Stromal cell of bone marrow (primary cell): ENCODE results near the gene GABRE.

Experiments used
- DNase-seq: peaks from one replicate; pipeline ENCODE4 v3.0.0-alpha.2; 2012; ENCODE audit warnings: low read depth

GABRE gene, protein sequence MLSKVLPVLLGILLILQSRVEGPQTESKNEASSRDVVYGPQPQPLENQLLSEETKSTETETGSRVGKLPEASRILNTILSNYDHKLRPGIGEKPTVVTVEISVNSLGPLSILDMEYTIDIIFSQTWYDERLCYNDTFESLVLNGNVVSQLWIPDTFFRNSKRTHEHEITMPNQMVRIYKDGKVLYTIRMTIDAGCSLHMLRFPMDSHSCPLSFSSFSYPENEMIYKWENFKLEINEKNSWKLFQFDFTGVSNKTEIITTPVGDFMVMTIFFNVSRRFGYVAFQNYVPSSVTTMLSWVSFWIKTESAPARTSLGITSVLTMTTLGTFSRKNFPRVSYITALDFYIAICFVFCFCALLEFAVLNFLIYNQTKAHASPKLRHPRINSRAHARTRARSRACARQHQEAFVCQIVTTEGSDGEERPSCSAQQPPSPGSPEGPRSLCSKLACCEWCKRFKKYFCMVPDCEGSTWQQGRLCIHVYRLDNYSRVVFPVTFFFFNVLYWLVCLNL

DNA sequence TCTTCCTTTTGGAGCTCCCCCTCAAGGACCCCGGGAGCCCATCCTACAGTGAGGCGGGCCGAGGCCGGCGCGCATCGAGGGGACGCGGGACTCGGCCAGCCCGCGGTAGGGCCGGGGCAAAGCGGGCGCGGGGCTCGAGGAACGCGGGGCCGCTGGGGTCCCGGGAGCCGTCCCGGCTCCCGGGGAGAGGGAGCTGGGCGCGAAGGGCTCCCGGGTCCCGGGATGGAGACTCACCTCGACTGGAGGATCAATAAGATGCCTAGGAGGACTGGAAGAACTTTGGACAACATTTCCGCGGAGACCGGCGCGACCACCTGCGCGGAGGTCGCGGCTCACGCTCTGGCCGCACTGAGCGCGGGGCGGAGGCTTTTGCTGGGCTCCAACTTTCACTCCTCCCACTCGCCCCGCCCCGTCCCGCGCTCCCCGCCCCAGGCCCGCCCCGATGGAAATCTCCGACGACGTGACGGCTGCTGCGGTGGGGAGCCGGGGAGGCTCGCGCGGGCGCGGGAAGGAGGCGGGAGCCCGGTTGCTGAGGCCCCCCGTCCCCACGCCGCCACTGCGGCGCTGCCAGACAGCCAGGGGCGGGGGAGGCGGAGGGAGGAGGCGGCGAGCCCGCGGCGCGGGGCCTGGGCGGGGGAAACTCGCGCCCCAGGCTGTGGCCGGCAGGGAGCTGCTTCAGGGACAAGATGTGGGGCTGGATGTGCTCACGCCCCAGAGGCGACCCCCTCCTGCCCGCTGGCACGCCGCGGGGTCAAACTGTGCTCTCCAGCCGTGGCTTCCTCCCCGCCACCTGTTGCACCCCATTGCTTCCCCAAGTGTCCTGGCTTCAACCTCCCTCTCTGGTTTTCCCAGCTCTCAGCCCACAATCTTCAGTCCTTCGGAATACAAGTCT, at the start of gene GABRE:
Gene GABRE (minus strand): TSS at position 341 of the 892 bp plus-strand sequence. CDS start 51 bp downstream, at position 290.
- no peak for DNase-seq

- no peak for DNase-seq
Observed at GRCh38 chrX:152020888-152021287, 46.4 kb upstream of the GABRE start.

DNA sequence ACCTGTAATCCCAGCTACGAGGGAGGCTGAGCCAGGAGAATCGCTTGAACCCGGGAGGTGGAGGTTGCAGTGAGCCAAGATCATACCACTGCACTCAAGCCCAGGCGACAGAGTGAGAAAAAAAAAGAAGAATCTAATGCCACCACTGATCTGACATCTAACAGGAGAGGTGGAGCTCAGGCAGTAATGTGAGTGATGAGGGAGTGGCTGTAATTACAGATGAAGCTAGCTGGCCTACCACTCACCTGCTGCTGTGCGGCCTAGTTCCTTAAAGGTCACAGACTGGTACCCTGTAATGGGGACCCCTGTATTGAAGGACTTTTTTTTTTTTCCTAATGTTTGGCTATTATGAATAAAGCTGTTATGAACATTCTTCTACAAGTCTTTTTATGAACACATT, 25.3 kb upstream of the GABRE start:
- no peak for DNase-seq

DNA sequence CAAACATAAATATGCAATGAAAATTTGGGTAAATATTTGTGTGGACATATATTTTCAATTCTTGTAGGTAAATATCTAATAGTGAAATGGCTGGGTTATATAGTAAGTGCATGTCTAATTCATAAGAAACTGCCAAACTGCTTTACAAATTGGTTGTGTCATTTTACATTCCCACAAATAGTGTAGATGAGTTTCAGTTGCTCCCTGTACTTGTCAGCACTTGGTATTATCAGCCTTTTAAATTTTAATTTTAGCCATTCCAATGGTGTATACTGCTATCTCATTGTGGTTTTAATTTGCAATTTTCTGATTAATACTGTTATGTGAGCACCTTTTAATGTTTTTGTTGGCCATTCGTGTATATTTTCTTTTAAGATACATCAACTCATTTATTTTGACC, 23.1 kb upstream of the GABRE start:
- no peak for DNase-seq

- DNase-seq: no peak
Observed at GRCh38 chrX:151996347-151996746, 21.9 kb upstream of the GABRE start.

DNA sequence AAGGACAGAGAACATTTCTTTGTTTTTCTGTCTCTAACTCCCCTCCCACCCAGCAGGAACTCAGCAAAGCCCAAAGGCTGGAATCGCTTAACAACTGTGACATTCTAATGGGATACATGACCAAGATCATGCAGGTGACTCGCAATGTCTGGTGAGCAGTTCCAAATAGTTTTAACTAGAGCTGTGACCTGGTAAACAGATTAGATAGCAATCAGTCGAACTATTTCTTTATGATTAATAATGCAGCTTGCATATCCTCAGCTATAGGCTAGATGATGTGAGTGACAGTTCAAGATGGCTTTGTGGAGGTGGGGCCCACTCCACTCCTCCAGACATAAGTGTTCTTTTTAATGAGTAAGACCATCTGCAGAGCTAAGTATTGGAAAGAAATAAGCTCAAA, 20.0 kb upstream of the GABRE start:
- DNase-seq: no peak

DNA sequence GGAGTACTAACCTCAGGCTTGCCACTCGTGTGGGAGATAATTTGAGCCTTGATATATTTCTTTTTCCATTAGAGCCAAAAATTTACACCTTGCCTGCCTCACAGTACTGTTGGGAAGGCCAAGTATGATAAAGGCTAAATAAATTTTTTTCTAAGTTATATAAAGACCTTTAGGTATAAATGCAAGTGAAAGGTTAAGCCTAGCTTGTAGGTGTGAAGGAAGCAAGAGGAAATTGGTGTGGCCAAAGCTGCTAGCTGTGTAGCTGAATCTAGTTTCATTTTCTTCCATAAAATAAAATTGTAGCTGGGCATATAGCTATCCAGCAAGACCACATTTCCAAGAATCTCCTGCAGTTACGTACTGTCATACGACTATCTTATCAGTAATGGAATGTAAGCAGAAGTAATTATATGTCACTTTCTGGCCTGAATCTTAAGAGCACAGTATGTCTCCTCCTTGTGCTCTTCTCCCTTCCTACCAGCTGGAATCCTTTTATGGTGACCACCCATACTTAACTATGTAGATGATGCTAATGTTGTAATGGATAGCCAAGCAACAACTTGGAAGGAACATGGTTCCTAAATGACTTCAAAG, 14.3 kb upstream of the GABRE start:
- DNase-seq: no peak

- DNase-seq: no peak
Observed at GRCh38 chrX:151987108-151987507, 12.6 kb upstream of the GABRE start.

- peak; percentile 68 for DNase-seq
Observed at GRCh38 chrX:151985955-151986354, 11.5 kb upstream of the GABRE start.

DNA sequence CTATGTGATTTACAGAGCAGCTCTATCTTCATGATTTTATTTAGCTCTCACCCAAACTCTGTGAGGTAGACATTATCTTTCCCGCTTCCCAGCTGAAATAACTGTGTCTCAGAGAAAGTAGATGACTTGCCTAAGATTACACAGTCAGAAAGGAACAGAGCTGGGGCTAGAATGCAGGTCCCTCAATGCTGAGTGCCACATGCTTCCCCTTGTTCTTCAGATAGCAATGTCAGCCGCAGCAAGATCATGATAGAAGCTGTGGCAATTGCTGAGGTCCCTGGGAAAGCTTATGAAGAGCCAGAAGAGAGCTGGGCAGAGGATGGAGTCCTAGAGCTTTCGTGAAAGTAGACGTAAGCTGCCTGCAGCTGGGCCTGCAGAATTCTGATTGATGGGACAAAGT, 11.1 kb upstream of the GABRE start:
- no peak for DNase-seq

- no peak for DNase-seq
Observed at GRCh38 chrX:151984902-151985301, 10.4 kb upstream of the GABRE start.

DNA sequence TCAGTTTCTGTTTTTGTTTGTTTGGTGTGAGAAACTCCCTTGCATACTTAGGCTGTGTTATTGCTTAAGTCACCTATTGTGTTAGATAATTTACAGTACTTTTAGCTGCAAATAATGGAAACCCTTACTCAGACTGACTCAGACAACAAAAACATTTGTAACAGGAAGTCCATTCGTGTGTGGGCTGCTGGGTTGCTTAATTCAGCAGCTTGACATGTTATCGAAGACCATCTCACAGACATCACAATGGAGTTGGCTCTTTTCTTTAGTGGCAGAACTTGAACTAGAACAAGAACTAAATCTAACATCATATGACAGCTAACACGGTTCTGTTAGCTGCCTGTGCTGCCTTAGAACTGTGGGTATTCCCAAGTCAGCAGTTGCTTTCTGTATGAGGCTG, 9.9 kb upstream of the GABRE start:
- peak; percentile 72 for DNase-seq

GRCh38 chrX:151983186-151983585, 8.7 kb upstream of the GABRE start:
- DNase-seq: no peak

GRCh38 chrX:151982222-151982621, 7.7 kb upstream of the GABRE start:
- peak; percentile 75 for DNase-seq

DNA sequence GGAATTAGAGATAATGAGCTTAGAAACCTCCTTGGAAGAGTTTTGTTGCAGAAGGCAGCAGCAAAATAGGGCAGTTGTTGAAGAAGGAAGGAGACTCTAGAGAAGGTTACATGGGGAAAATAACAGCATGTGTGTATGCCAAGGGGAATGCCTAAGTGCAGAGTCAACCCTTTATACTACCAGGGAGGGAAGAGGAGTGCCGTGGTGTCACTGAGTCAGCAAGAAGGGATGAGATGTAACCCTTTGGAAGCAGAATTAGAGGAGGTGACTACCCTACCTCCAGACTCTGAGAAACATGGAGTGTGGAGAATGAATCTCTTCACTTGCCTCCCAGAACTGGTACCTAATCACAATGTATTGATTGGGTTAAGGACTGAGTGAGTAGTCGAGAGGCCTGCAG, 6.7 kb upstream of the GABRE start:
- peak; percentile 54 for DNase-seq

- DNase-seq: no peak
Observed at GRCh38 chrX:151977923-151978322, 3.4 kb upstream of the GABRE start.

GRCh38 chrX:151977009-151977408, 2.5 kb upstream of the GABRE start:
- no peak for DNase-seq

- no peak for DNase-seq
Observed at GRCh38 chrX:151975736-151976275, 1.3 kb upstream of the GABRE start.

- DNase-seq: no peak
Observed at GRCh38 chrX:151975228-151975593, 735 bp upstream of the GABRE start.

GRCh38 chrX:151973851-151974335, 583 bp downstream of the GABRE start:
- DNase-seq: no peak

DNA sequence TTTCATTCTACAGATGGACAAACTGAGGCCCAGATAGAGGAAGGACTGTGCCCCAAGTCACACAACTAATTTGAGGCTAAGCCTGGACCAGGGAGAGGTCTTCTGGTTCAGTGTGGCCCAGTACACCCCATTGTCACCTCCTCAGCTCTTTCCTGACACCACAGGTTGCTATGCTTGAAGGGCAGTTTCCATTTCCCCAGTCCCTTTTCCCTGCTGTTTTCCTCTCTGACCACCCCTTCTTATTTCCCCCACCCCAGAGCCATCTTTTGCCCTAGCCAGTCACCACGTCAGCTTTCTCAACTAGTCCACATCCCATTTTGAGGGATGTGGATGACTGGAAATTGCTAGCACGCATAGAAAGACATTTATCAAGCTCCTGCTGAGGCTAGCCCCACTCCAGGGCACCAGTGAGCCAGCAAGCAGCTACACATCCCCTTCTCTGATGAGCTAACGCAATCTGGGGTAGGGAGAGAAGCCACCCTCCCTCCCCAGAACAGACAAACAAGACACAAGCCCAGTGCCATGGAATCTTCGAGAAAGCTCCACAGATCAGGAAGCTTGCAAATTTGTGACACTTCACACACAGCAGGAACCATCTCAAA, 1.3 kb downstream of the GABRE start:
- DNase-seq: no peak

DNA sequence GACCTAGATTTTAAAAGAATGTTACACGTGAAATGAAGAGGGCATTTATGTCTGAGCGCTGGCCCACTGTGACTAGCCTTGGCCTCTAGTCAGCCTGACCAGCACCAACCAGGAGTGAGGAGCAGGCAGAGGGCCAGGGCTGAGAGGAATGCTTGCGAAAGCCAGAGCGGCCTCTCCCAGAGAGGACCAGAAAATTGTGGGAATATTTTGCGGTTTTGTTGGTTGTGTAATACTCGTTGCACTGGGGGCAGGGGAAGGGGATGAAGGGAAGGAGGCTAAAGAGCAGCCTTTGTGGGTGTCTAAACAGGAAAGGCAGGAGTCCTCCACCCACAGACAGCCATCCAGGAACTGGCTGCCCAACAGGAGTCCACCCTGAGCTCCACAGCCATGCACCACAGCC, 3.8 kb downstream of the GABRE start:
- peak; percentile 82 for DNase-seq
